HL-60 (cell line): Measurements from ENCODE around the gene SYNGR3.
"Not testable (repeated sequence)": the region's sequence is repeated elsewhere in the genome, so short reads cannot be mapped to it uniquely, and the experiment has no call there.

Experiments used
- DNase-seq, 2 experiments: peaks; one replicate each; pipeline ENCODE4 v3.0.0-alpha.2; 2010 to 2020; ENCODE audit warnings: low read depth in 1 of 2, low spot score in 1 of 2
- H3K27ac ChIP-seq: fragments of 250-450 bp; sonication (Bioruptor Pico); replicated peaks from 2 replicates; pipeline ENCODE4 v1.5.1; 2020; ENCODE audit warnings: mild to moderate bottlenecking, moderate library complexity
- H3K27me3 ChIP-seq: fragments of 250-450 bp; sonication (Bioruptor Pico); 2 replicates; pipeline ENCODE4 v1.5.1; 2021; ENCODE audit warnings: mild to moderate bottlenecking, moderate library complexity; ENCODE audit not compliant: insufficient read depth, poor library complexity, severe bottlenecking
- H3K4me3 ChIP-seq: replicated peaks from 2 replicates; pipeline ENCODE4 v1.5.1; 2011; ENCODE audit warnings: mild to moderate bottlenecking, control low read depth, low read length; ENCODE audit not compliant: insufficient read depth
- CTCF ChIP-seq: IDR thresholded peaks from one replicate; pipeline ENCODE4 v1.5.1; 2011; ENCODE audit warnings: low read length, control low read depth, inconsistent platforms; ENCODE audit not compliant: insufficient read depth
- GABPA ChIP-seq: IDR thresholded peaks from 2 replicates; pipeline ENCODE4 v1.6.1; 2012; ENCODE audit warnings: low read depth
- POLR2AphosphoS5 ChIP-seq: IDR thresholded peaks from 2 replicates; pipeline ENCODE4 v1.6.1; 2012; ENCODE audit warnings: low read depth
- REST ChIP-seq: IDR thresholded peaks from 2 replicates; pipeline ENCODE4 v1.6.1; 2012; ENCODE audit warnings: low read depth; ENCODE audit not compliant: insufficient replicate concordance
- SPI1 ChIP-seq: IDR thresholded peaks from 2 replicates; pipeline ENCODE4 v1.6.1; 2012; ENCODE audit warnings: low read depth, mild to moderate bottlenecking, borderline replicate concordance

The SYNGR3 gene

GRCh38 chr16:2009791-2010510 lies 20.2 kb downstream of the SYNGR3 start, which contains the start of gene ZNF598:
TSS of gene ZNF598 (minus strand) at chr16:2009821.
- peak; percentile 69 to 88 for DNase-seq
- Histone ChIP-seq H3K27me3 (no peaks in the 10 kb centered on the region), H3K4me3 (peak within 1 kb of the TSS; percentile 63), H3K27ac (peak within 1 kb of the TSS; percentile 87)
- TF ChIP-seq POLR2AphosphoS5 = peak; percentile 90
- peak; percentile 70; the same call in 1 of the 2 replicates for TF ChIP-seq SPI1
- no peak for TF ChIP-seq REST
- no peak for TF ChIP-seq CTCF
- peak; percentile 82 for TF ChIP-seq GABPA

GRCh38 chr16:2011726-2012125 lies 22.0 kb downstream of the SYNGR3 start:
- not testable (repeated sequence) for H3K4me3 ChIP-seq, H3K27me3 ChIP-seq, H3K27ac ChIP-seq, DNase-seq

GRCh38 chr16:2013527-2013926 lies 23.8 kb downstream of the SYNGR3 start:
- no peak for DNase-seq
- Histone ChIP-seq H3K4me3 (no peak overlapping the region), H3K27me3 (no peaks in the 10 kb centered on the region), H3K27ac (no peak overlapping the region)
- TF ChIP-seq SPI1 = no peak
- TF ChIP-seq POLR2AphosphoS5 = no peak
- no peak for TF ChIP-seq GABPA
- TF ChIP-seq REST = no peak
- TF ChIP-seq CTCF = no peak

- TF ChIP-seq POLR2AphosphoS5 = no peak
- H3K27me3 ChIP-seq = peaks cover 15% of the 10 kb centered on the region
- no peak for DNase-seq
- no peak overlapping the region for H3K27ac ChIP-seq
- H3K4me3 ChIP-seq = no peak overlapping the region
These were observed 25.6 kb downstream of the SYNGR3 start for GRCh38 chr16:2015117-2015946.
